ENCODE results near the gene DNAH1. TPM values are rescaled to one million over a fixed set of nuclear protein-coding genes. Genes with fewer than 3 reads are reported as not detected.

DNAH1 gene
- total RNA-seq, 8 experiments from 2014 or later: 1.1 to 5.9 (median 3.1) TPM

DNA sequence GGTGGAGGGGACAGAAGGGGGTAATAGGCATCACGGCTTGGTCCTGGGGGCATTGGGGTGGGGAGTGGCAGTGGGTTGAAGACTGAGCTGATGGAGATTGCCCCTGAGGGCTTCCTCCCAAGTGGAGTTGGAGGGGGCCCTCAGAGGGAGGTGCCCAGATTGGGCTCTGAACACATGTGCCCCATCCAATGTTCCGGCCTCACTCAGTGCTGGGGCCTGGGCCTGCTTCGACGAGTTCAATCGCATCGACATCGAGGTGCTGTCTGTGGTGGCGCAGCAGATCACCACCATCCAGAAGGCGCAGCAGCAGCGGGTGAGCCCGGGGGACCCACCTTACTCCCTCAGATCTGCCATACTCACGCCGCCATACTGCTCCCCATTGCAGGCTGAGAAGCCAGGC is 45.3 kb downstream of the DNAH1 start:
- ATAC-seq (replicated peaks in 6 of 8): no peak
- H3K27ac ChIP-seq: no peak overlapping the region
- H3K4me3 ChIP-seq: no peak overlapping the region
- in situ Hi-C loops (cut with MboI; ENCODE audit: low pct_unique_long_range_greater_than_20kb in 2 of 9, low sequenced_read_pairs in 9 of 9, unreplicated experiment in 9 of 9): no loop called here
- WGBS, 10 experiments: 100% methylated on average over 2 of the region's 13 CpGs; no CpG with 5 or more reads in 9 of the 10 experiments
- H3K4me1 ChIP-seq (replicated peaks in 1 of 2): no peaks in the 10 kb centered on the region

- in situ Hi-C loops (cut with MboI; ENCODE audit: low pct_unique_long_range_greater_than_20kb in 2 of 9, low sequenced_read_pairs in 9 of 9, unreplicated experiment in 9 of 9): no loop called here
- ATAC-seq (replicated peaks in 6 of 8): no peak
- Histone ChIP-seq H3K4me3 (no peak overlapping the region), H3K4me1 (replicated peaks in 1 of 2) (no peaks in the 10 kb centered on the region), H3K27ac (no peak overlapping the region)
- 60 to 100% (median 80%) methylated on average over 1 of the region's 4 CpGs; no CpG with 5 or more reads in 7 of the 10 experiments for WGBS, 10 experiments
These were observed 45.8 kb downstream of the DNAH1 start for GRCh38 chr3:52361898-52362297.

DNA sequence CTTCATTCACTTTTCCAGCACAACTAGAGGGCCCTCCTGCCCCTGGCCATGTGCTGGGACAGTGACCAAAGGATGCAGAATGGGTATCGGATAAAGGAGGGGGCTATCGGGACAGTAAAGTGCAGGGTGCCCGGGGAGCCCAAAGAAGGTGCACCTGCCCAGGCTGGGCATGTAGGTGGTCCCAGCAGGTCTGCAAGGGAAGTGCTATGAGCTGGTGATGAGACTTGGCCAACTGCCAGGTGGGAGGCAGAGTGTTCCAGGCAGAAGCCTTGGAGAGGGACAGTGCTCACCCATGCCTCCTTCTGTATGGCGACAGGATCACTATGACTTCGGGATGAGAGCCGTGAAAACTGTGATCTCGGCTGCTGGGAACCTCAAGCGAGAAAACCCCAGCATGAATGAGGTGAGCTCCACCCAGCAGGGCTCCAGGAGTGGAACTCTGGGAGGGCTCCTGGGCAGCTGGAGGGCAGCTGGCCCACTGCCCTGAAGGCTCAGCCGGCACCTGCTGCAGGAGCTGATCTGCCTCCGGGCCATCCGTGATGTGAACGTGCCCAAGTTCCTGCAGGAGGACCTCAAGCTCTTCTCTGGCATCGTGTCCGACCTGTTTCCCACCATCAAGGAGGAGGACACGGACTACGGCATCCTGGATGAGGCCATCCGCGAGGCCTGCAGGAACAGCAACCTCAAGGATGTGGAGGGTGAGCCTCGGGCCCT is 48.4 kb downstream of the DNAH1 start:
- in situ Hi-C loops (cut with MboI; ENCODE audit: low pct_unique_long_range_greater_than_20kb in 2 of 9, low sequenced_read_pairs in 9 of 9, unreplicated experiment in 9 of 9): no loop called here
- peaks cover 10% of the 10 kb centered on the region in 2 donors for H3K4me1 ChIP-seq (replicated peaks in 1 of 2)
- H3K4me3 ChIP-seq: no peak overlapping the region
- no peak for ATAC-seq (replicated peaks in 6 of 8)
- no peak overlapping the region for H3K27ac ChIP-seq
- WGBS, 10 experiments: 80 to 94% (median 91%) methylated on average over 1 to 5 of the region's 19 CpGs; no CpG with 5 or more reads in 3 of the 10 experiments

DNA sequence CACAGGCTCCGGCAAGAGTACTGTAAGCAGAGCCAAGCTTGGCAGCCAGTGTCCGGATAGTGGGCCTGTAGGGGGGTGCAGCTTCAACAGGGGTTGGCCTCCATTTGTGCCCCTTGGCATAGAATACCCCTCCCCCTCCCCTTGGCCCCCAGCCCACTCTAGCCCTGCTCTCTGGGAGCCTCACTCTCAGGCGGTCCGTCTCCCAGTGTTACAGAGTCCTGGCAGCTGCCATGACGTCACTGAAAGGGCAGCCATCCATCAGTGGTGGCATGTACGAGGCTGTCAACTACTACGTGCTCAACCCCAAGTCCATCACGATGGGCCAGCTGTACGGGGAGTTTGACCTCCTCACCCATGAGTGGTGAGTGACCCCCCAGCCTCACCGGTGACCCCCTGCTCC is 50.4 kb downstream of the DNAH1 start:
- Histone ChIP-seq H3K27ac (no peak overlapping the region), H3K4me3 (no peak overlapping the region), H3K4me1 (replicated peaks in 1 of 2) (peaks cover 10% of the 10 kb centered on the region in 2 donors)
- no CpG with 5 or more reads among the region's 10 CpGs for WGBS, 10 experiments
- ATAC-seq (replicated peaks in 6 of 8): peak in 3 of 8 experiments; percentile 32 to 89 (median 67)
- in situ Hi-C loops (cut with MboI; ENCODE audit: low pct_unique_long_range_greater_than_20kb in 2 of 9, low sequenced_read_pairs in 9 of 9, unreplicated experiment in 9 of 9): no loop called here

DNA sequence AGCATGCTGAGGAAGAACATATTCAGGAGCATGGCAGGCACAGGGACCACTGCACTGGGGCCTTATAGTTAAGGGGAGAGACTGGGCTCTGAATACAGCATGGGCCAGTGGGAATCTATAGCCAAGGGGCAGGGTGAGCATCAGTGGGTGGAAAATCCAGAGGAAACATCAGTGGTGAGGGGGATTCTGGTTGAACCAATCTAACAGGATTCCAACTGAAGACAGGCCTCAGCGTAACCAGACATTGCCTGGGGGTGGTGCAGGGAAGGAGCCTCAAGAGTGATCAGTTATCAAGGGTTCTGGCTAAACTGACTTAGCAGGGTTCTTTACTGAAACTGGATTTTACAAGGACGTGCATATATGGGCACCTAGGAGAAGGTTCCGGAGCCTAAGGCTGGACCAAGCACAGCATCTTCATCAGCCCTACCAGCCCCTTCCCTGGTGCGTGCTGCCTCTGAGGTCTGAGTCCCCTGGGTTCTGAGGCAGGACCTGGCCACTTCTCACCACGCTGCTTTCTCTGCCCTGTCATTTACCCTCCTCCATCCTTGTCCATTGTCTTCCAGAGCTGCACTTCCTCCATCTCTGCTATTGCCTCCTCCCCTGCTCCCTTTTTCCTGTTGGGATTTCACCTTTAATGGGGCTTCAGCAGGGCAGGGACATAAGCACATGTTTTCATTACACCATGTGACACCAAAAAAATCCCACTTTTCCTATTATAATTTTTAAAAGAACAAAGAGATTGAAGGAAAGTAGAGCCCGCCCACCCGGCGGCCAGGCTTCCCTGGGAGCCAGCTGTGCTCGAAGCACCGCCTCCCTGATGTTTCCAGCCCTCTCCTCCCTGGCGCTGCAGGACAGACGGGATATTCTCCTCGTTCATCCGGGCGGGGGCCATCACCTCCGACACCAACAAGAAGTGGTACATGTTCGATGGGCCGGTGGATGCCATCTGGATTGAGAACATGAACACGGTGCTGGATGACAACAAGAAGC is 52.1 kb downstream of the DNAH1 start:
- peaks cover 10% of the 10 kb centered on the region in 2 donors for H3K4me1 ChIP-seq (replicated peaks in 1 of 2)
- WGBS, 10 experiments: 17 to 67% (median 59%) methylated on average over 2 to 9 of the region's 19 CpGs; no CpG with 5 or more reads in 2 of the 10 experiments
- no peak overlapping the region for H3K4me3 ChIP-seq
- in situ Hi-C loops (cut with MboI; ENCODE audit: low pct_unique_long_range_greater_than_20kb in 2 of 9, low sequenced_read_pairs in 9 of 9, unreplicated experiment in 9 of 9): no loop called here
- peak overlapping the region; percentile 10 to 38 for H3K27ac ChIP-seq
- ATAC-seq (replicated peaks in 6 of 8): peak in 5 of 8 experiments; percentile 23 to 80 (median 60)

GRCh38 chr3:52370531-52370930 is 54.4 kb downstream of the DNAH1 start:
- H3K4me3 ChIP-seq: no peak overlapping the region
- peak in 1 of 8 experiments; percentile 31 for ATAC-seq (replicated peaks in 6 of 8)
- H3K27ac ChIP-seq: no peak overlapping the region
- in situ Hi-C loops (cut with MboI; ENCODE audit: low pct_unique_long_range_greater_than_20kb in 2 of 9, low sequenced_read_pairs in 9 of 9, unreplicated experiment in 9 of 9): no loop called here
- 60 to 100% (median 93%) methylated on average over 1 to 3 of the region's 13 CpGs; no CpG with 5 or more reads in 5 of the 10 experiments for WGBS, 10 experiments
- H3K4me1 ChIP-seq (replicated peaks in 1 of 2): peaks cover 10% of the 10 kb centered on the region in 2 donors

GRCh38 chr3:52372822-52373504 is 56.8 kb downstream of the DNAH1 start:
- 0 to 100% (median 39%) methylated on average over 1 of the region's 40 CpGs; no CpG with 5 or more reads in 4 of the 10 experiments for WGBS, 10 experiments
- Histone ChIP-seq H3K4me3 (no peak overlapping the region), H3K4me1 (replicated peaks in 1 of 2) (peaks cover 8 to 9% of the 10 kb centered on the region in 2 donors), H3K27ac (no peak overlapping the region)
- ATAC-seq (replicated peaks in 6 of 8): peak in 2 of 8 experiments; percentile 16 to 25
- in situ Hi-C loops (cut with MboI; ENCODE audit: low pct_unique_long_range_greater_than_20kb in 2 of 9, low sequenced_read_pairs in 9 of 9, unreplicated experiment in 9 of 9): no loop called here

DNA sequence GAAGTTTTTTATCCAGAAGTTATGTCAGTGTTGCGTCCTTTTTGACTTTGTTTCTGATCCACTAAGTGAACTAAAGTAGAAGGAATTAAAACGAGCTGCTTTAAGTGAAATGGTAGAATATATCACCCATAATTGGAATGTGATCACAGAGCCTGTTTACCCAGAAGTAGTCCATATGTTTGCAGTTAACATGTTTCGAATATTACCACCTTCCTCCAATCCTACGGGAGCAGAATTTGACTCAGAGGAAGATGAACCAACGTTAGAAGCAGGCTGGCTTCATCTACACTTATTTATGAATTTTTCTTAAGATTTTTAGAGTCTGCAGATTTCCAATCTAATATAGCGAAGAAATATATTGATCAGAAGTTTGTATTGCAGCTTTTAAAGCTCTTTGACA is 57.6 kb downstream of the DNAH1 start:
- Histone ChIP-seq H3K4me3 (no peak overlapping the region), H3K4me1 (replicated peaks in 1 of 2) (peaks cover under 1 to 2% of the 10 kb centered on the region in 2 donors), H3K27ac (no peak overlapping the region)
- peak in 2 of 8 experiments; percentile 36 to 49 for ATAC-seq (replicated peaks in 6 of 8)
- in situ Hi-C loops (cut with MboI; ENCODE audit: low pct_unique_long_range_greater_than_20kb in 2 of 9, low sequenced_read_pairs in 9 of 9, unreplicated experiment in 9 of 9): no loop called here
- WGBS, 10 experiments: 29 to 100% (median 54%) methylated on average over 1 to 6 of the region's 6 CpGs

DNA sequence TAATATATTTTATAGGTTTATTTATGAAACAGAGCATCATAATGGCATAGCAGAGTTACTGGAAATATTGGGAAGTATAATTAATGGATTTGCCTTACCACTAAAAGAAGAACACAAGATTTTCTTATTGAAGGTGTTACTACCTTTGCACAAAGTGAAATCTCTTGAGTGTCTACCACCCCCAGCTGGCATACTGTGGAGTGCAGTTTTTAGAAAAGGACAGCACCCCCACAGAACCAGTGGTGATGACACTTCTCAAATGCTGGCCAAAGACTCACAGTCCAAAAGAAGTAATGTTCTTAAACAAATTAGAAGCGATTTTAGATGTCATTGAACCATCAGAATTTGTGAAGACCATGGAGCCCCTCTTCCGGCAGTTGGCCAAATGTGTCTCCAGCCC is 58.1 kb downstream of the DNAH1 start:
- WGBS, 10 experiments: 63 to 100% (median 91%) methylated on average over 1 to 2 of the region's 2 CpGs; no CpG with 5 or more reads in 2 of the 10 experiments
- ATAC-seq (replicated peaks in 6 of 8): no peak
- Histone ChIP-seq H3K4me3 (no peak overlapping the region), H3K4me1 (replicated peaks in 1 of 2) (no peaks in the 10 kb centered on the region), H3K27ac (no peak overlapping the region)
- in situ Hi-C loops (cut with MboI; ENCODE audit: low pct_unique_long_range_greater_than_20kb in 2 of 9, low sequenced_read_pairs in 9 of 9, unreplicated experiment in 9 of 9): no loop called here

DNA sequence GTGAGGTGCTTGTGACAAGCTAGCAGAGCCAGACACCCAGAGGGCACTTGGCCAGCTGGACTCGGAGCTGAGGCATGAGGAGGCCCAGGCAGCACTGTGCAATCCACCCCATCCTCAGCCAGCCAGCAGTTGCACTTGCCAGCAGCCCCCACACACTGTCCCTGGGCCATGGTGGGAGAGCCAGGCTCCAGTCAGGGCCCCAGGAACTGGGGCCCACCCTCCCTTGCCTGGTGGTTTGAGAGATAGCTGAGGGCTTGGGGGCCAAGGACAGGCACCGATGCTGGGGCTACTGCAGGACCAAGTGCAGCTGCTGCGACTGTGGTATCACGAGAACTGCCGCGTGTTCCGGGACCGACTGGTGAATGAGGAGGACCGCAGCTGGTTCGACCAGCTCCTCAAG is 63.5 kb downstream of the DNAH1 start:
- in situ Hi-C loops (cut with MboI; ENCODE audit: low pct_unique_long_range_greater_than_20kb in 2 of 9, low sequenced_read_pairs in 9 of 9, unreplicated experiment in 9 of 9): no loop called here
- H3K4me1 ChIP-seq (replicated peaks in 1 of 2): no peaks in the 10 kb centered on the region
- no peak overlapping the region for H3K4me3 ChIP-seq
- peak in 2 of 8 experiments; percentile 3 to 21 for ATAC-seq (replicated peaks in 6 of 8)
- 57 to 100% (median 78%) methylated on average over 1 to 7 of the region's 10 CpGs; no CpG with 5 or more reads in 7 of the 10 experiments for WGBS, 10 experiments
- H3K27ac ChIP-seq: no peak overlapping the region

DNA sequence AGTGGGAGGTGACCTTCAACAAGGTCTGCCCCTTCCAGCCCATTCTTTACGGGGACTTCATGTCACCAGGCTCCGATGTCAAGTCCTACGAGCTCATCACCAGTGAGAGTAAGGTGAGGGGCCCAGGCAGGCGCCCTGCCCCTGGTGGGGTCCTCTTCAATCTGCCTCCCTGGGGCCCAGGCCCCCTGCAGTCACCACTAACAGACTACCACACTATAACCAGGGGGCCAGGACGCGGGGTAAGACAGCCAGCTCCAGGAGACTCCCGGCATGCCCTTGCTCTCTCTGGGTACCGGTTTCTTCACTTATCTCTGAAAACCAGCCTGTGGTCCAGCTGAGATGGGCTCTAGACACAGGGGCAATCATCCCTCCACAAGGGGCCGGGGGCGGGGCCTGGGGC is 63.9 kb downstream of the DNAH1 start:
- in situ Hi-C loops (cut with MboI; ENCODE audit: low pct_unique_long_range_greater_than_20kb in 2 of 9, low sequenced_read_pairs in 9 of 9, unreplicated experiment in 9 of 9): no loop called here
- H3K4me3 ChIP-seq: no peak overlapping the region
- peak in 1 of 8 experiments; percentile 2 for ATAC-seq (replicated peaks in 6 of 8)
- 65 to 100% (median 73%) methylated on average over 1 to 4 of the region's 10 CpGs; no CpG with 5 or more reads in 7 of the 10 experiments for WGBS, 10 experiments
- H3K27ac ChIP-seq: no peak overlapping the region
- H3K4me1 ChIP-seq (replicated peaks in 1 of 2): no peaks in the 10 kb centered on the region

GRCh38 chr3:52381623-52382022 is 65.5 kb downstream of the DNAH1 start:
- Histone ChIP-seq H3K4me3 (no peak overlapping the region), H3K27ac (no peak overlapping the region), H3K4me1 (replicated peaks in 1 of 2) (no peaks in the 10 kb centered on the region)
- 0 to 100% methylated on average over 1 of the region's 18 CpGs; no CpG with 5 or more reads in 8 of the 10 experiments for WGBS, 10 experiments
- in situ Hi-C loops (cut with MboI; ENCODE audit: low pct_unique_long_range_greater_than_20kb in 2 of 9, low sequenced_read_pairs in 9 of 9, unreplicated experiment in 9 of 9): no loop called here
- ATAC-seq (replicated peaks in 6 of 8): no peak
